SK-N-DZ (cell line): Measurements from ENCODE around the gene BEX2.

ENCODE experiments used
- DNase-seq: peaks from one replicate; pipeline ENCODE4 v3.0.0-alpha.2; 2015; ENCODE audit warnings: low spot score
- small RNA-seq, 2 experiments: library from RNA; depleted of rRNA; stranded (forward); fragments of <200 nt; gene quantifications; one replicate each; pipeline ENCODE3, GENCODE V24; 2014

BEX2 gene

GRCh38 chrX:103274284-103274683 lies 36.5 kb downstream of the BEX2 start:
- no peak for DNase-seq

Small RNAs within 50 kb of the gene (small RNA-seq; reads per million reads assigned to genes)
- gene Z92846.1: 0 reads per million in 2 experiments
